IMR-90 (cell line): ENCODE data around the gene MALT1. TPM values are rescaled to one million over a fixed set of nuclear protein-coding genes. Genes with fewer than 3 reads are reported as not detected.

Experiments
- ATAC-seq: fragments of 200-7000 bp; cut with Tn5 transposase; 2 replicates; pipeline ENCODE4 v1.9.1; 2020; ENCODE audit warnings: low read depth, mild to moderate bottlenecking, moderate library complexity
- BruUV-seq: library from RNA; stranded (reverse); fragments of 400-500 nt; replicated peaks from 2 replicates; lab custom pipeline; 2021; lab: Mats Ljungman, UMichigan
- CTCF ChIA-PET: fragments of 300-600 bp; formaldehyde crosslinking; extraction: SDS; loops from one replicate; lab custom pipeline; 2021; ENCODE audit warnings: antibody characterized with exemption; lab: Yijun Ruan, JAX
- POLR2A ChIA-PET: fragments of 300-600 bp; sonication (Branson Sonifier 250); formaldehyde crosslinking; loops from one replicate; lab custom pipeline; 2022; ENCODE audit warnings: antibody characterized with exemption; ENCODE audit not compliant: unreplicated experiment; lab: Charles Lee
- DNase-seq: peaks from one replicate; pipeline ENCODE4 v3.0.0; 2013
- H2AFZ ChIP-seq: replicated peaks from 2 replicates; pipeline ENCODE3; 2013; ENCODE audit warnings: low read length, mild to moderate bottlenecking; ENCODE audit not compliant: poor library complexity
- H2AK5ac ChIP-seq: 2 replicates; pipeline ENCODE4 v1.6.1; 2013; ENCODE audit warnings: low read depth, low read length, inconsistent platforms
- H2AK9ac ChIP-seq: replicated peaks from 2 replicates; pipeline ENCODE3; 2013; ENCODE audit warnings: mild to moderate bottlenecking, low read depth, low read length, moderate library complexity; ENCODE audit not compliant: poor library complexity
- H2BK120ac ChIP-seq: 2 replicates; pipeline ENCODE4 v1.6.1; 2013; ENCODE audit warnings: low read depth, low read length, inconsistent platforms
- H2BK15ac ChIP-seq: 3 replicates; pipeline ENCODE4 v1.6.1; 2013; ENCODE audit warnings: low read depth, low read length, inconsistent platforms
- H2BK20ac ChIP-seq: 2 replicates; pipeline ENCODE4 v1.6.1; 2013; ENCODE audit warnings: low read depth, mild to moderate bottlenecking, inconsistent platforms, low read length, moderate library complexity
- H2BK5ac ChIP-seq: 2 replicates; pipeline ENCODE4 v1.6.1; 2013; ENCODE audit warnings: mild to moderate bottlenecking, low read depth, low read length, inconsistent platforms; ENCODE audit not compliant: poor library complexity, severe bottlenecking
- H3K14ac ChIP-seq: replicated peaks from 2 replicates; pipeline ENCODE4 v1.6.1; 2013; ENCODE audit warnings: low read depth, low read length, inconsistent platforms
- H3K18ac ChIP-seq: 2 replicates; pipeline ENCODE4 v1.6.1; 2013; ENCODE audit warnings: low read depth, low read length, control low read depth
- H3K23ac ChIP-seq: 2 replicates; pipeline ENCODE4 v1.6.1; 2013; ENCODE audit warnings: low read depth, low read length, inconsistent platforms
- H3K27ac ChIP-seq: 2 replicates; pipeline ENCODE4 v1.5.1; 2013; ENCODE audit warnings: mild to moderate bottlenecking, control low read depth, low read length; ENCODE audit not compliant: insufficient read depth
- H3K27me3 ChIP-seq: 2 replicates; pipeline ENCODE4 v1.6.1; 2013; ENCODE audit warnings: low read length; ENCODE audit not compliant: control insufficient read depth, insufficient read depth
- H3K36me3 ChIP-seq: 2 replicates; pipeline ENCODE4 v1.6.1; 2013; ENCODE audit warnings: low read length, mixed read lengths; ENCODE audit not compliant: control insufficient read depth, insufficient read depth
- H3K4ac ChIP-seq: 2 replicates; pipeline ENCODE4 v1.6.1; 2013; ENCODE audit warnings: low read depth, low read length, inconsistent platforms
- H3K4me1 ChIP-seq: 2 replicates; pipeline ENCODE4 v1.6.1; 2013; ENCODE audit warnings: low read length, mixed read lengths; ENCODE audit not compliant: control insufficient read depth, insufficient read depth
- H3K4me2 ChIP-seq: 2 replicates; pipeline ENCODE4 v1.6.1; 2013; ENCODE audit warnings: low read depth, mild to moderate bottlenecking, control low read depth, low read length, moderate library complexity
- H3K4me3 ChIP-seq: 2 replicates; pipeline ENCODE4 v1.5.1; 2013; ENCODE audit warnings: low read depth, mild to moderate bottlenecking, control low read depth, low read length, moderate library complexity; ENCODE audit not compliant: insufficient read depth
- H3K56ac ChIP-seq: 2 replicates; pipeline ENCODE4 v1.6.1; 2013; ENCODE audit warnings: low read length, inconsistent platforms; ENCODE audit not compliant: insufficient read depth; ENCODE audit errors: extremely low read depth
- H3K79me1 ChIP-seq, 2 experiments: 2 replicates each; pipeline ENCODE4 v1.6.1; 2013; ENCODE audit warnings: low read length in 2 of 2, inconsistent platforms in 1 of 2, low read depth in 1 of 2
- H3K9ac ChIP-seq: 2 replicates; pipeline ENCODE4 v1.6.1; 2013; ENCODE audit warnings: low read depth, low read length, control low read depth
- H3K9me1 ChIP-seq: 2 replicates; pipeline ENCODE4 v1.6.1; 2013; ENCODE audit warnings: low read length, inconsistent platforms; ENCODE audit not compliant: insufficient read depth
- H3K9me3 ChIP-seq: 2 replicates; pipeline ENCODE4 v1.6.1; 2013; ENCODE audit warnings: low read length; ENCODE audit not compliant: control insufficient read depth, insufficient read depth
- H4K20me1 ChIP-seq: 2 replicates; pipeline ENCODE4 v1.6.1; 2013; ENCODE audit warnings: low read length, inconsistent platforms; ENCODE audit not compliant: insufficient read depth
- H4K5ac ChIP-seq: 2 replicates; pipeline ENCODE4 v1.6.1; 2013; ENCODE audit warnings: mild to moderate bottlenecking, low read depth, low read length, control low read depth
- H4K8ac ChIP-seq, 2 experiments: 2 replicates each; pipeline ENCODE4 v1.6.1; 2013; ENCODE audit warnings: low read depth in 2 of 2, low read length in 2 of 2, control low read depth in 1 of 2, inconsistent platforms in 1 of 2
- H4K91ac ChIP-seq: 2 replicates; pipeline ENCODE4 v1.6.1; 2013; ENCODE audit warnings: low read depth, low read length, inconsistent platforms; ENCODE audit not compliant: insufficient read depth
- BHLHE40 ChIP-seq: fragments of 150-350 bp; IDR thresholded peaks from 2 replicates; pipeline ENCODE4 v1.6.1; 2016; ENCODE audit warnings: mild to moderate bottlenecking, low read depth, low read length
- CEBPB ChIP-seq: IDR thresholded peaks from 2 replicates; pipeline ENCODE4 v1.6.1; 2012; ENCODE audit warnings: low read depth, low read length, improper control_type of control experiment
- CHD1 ChIP-seq: IDR thresholded peaks from 2 replicates; pipeline ENCODE4 v1.6.1; 2012; ENCODE audit warnings: low read depth, low read length, improper control_type of control experiment
- CTCF ChIP-seq: conservative IDR thresholded peaks from 2 replicates; pipeline ENCODE4 v1.5.1; 2012; ENCODE audit warnings: mild to moderate bottlenecking, low read depth, low read length, improper control_type of control experiment
- ELK1 ChIP-seq: fragments of 150-350 bp; IDR thresholded peaks from 2 replicates; pipeline ENCODE4 v1.6.1; 2016; ENCODE audit warnings: low read depth, mild to moderate bottlenecking, low read length, moderate library complexity, borderline replicate concordance
- FOS ChIP-seq: fragments of 150-350 bp; IDR thresholded peaks from 2 replicates; pipeline ENCODE4 v1.6.1; 2016; ENCODE audit warnings: low read depth, low read length
- MAFK ChIP-seq: IDR thresholded peaks from 2 replicates; pipeline ENCODE4 v1.6.1; 2012; ENCODE audit warnings: low read depth, low read length, improper control_type of control experiment
- MAZ ChIP-seq: IDR thresholded peaks from 2 replicates; pipeline ENCODE4 v1.6.1; 2012; ENCODE audit warnings: low read depth, mild to moderate bottlenecking, low read length, improper control_type of control experiment, moderate library complexity, borderline replicate concordance
- MXI1 ChIP-seq: IDR thresholded peaks from 2 replicates; pipeline ENCODE4 v1.6.1; 2012; ENCODE audit warnings: low read depth, mild to moderate bottlenecking, low read length, moderate library complexity, borderline replicate concordance
- NFE2L2 ChIP-seq: fragments of 150-350 bp; IDR thresholded peaks from 2 replicates; pipeline ENCODE4 v1.6.1; 2016; ENCODE audit warnings: low read depth, mild to moderate bottlenecking, low read length
- POLR2A ChIP-seq: IDR thresholded peaks from 2 replicates; pipeline ENCODE4 v1.6.1; 2012; ENCODE audit warnings: mild to moderate bottlenecking, low read depth, low read length
- RAD21 ChIP-seq: IDR thresholded peaks from 2 replicates; pipeline ENCODE4 v1.6.1; 2012; ENCODE audit warnings: low read length, improper control_type of control experiment
- RCOR1 ChIP-seq: IDR thresholded peaks from 2 replicates; pipeline ENCODE4 v1.6.1; 2012; ENCODE audit warnings: mild to moderate bottlenecking, low read length, improper control_type of control experiment; ENCODE audit not compliant: insufficient replicate concordance
- RFX5 ChIP-seq: IDR thresholded peaks from 2 replicates; pipeline ENCODE4 v1.8.0; 2012; ENCODE audit warnings: low read depth, mild to moderate bottlenecking, low read length, moderate library complexity
- SMC3 ChIP-seq: fragments of 150-350 bp; IDR thresholded peaks from 2 replicates; pipeline ENCODE4 v1.6.1; 2016; ENCODE audit warnings: low read depth, mild to moderate bottlenecking, antibody characterized with exemption, low read length, moderate library complexity
- USF2 ChIP-seq: fragments of 150-350 bp; IDR thresholded peaks from 2 replicates; pipeline ENCODE4 v1.6.1; 2017; ENCODE audit warnings: mild to moderate bottlenecking, antibody characterized with exemption, low read length, low read depth
- WGBS, 2 experiments: methylation state at CpG; one replicate each; pipeline versions ENCODE4 v1.1.5 to v1.1.7; 2013; ENCODE audit warnings: missing lambda C conversion rate in 2 of 2; ENCODE audit not compliant: insufficient read length in 1 of 2; ENCODE audit errors: extremely low coverage in 2 of 2; 5-methylcytosine and 5-hydroxymethylcytosine counted together
- dilution Hi-C: fragments of 300-500 bp; cut with HindIII; formaldehyde crosslinking; loops from one replicate; pipeline ENCODE4 v1.14.3; 2018; ENCODE audit warnings: low sequenced_read_pairs; ENCODE audit not compliant: unreplicated experiment
- in situ Hi-C: fragments of 300-500 bp; cut with MboI; formaldehyde crosslinking; loops from 3 replicates; pipeline ENCODE4 v1.14.3; 2019; ENCODE audit warnings: low sequenced_read_pairs, inconsistent platforms, mixed read lengths
- intact Hi-C: fragments of 100-400 bp; cut with micrococcal nuclease; formaldehyde crosslinking; loops from 2 replicates; pipeline ENCODE4 v1.10.0; 2022
- polyA plus RNA-seq, 3 experiments: library from polyadenylated mRNA; depleted of rRNA; stranded (reverse); fragments of >200 nt; gene quantifications; 2 replicates each; pipeline ENCODE4 v1.2.3, GENCODE V29; 2012; ENCODE audit warnings: low replicate concordance in 1 of 3
- total RNA-seq: library from RNA; depleted of rRNA; stranded (reverse); fragments of >200 nt; gene quantifications from 2 replicates; pipeline ENCODE4 v1.2.3, GENCODE V29; 2012

Gene MALT1
- total and polyA plus RNA-seq, 2 of the 4 experiments (the other 2 are of a cell fraction) = 8.3 to 25.3 TPM

- dilution Hi-C loops (loop anchor here (25.0 kb wide), 1 partner anchor 266 kb away; no protein-coding TSS in a partner anchor), intact Hi-C loops (no loop called here), in situ Hi-C loops (no loop called here)
- Histone ChIP-seq H3K9ac (no peak overlapping the region), H3K4me2 (no peak overlapping the region), H4K5ac (no peak overlapping the region), H3K4me3 (no peak overlapping the region), H2BK120ac (no peak overlapping the region), H3K4ac (no peak overlapping the region), H3K27me3 (0 out of 2 replicates have a peak, but pooled peaks cover 1% of the 10 kb centered on the region), H2AFZ (no peak overlapping the region), H3K9me1 (no peaks in the 10 kb centered on the region; the same call in 1 of the 2 replicates), H2BK5ac (no peak overlapping the region), H3K18ac (no peak overlapping the region), H3K9me3 (no peaks in the 10 kb centered on the region), H3K23ac (no peak overlapping the region), H2BK20ac (no peak overlapping the region), H3K27ac (no peak overlapping the region), H2BK15ac (no peak overlapping the region), H2AK5ac (no peak overlapping the region), H4K8ac (no peak overlapping the region), H4K91ac (no peak overlapping the region), H2AK9ac (no peak overlapping the region), H3K4me1 (peaks cover 2% of the 10 kb centered on the region; the same call in 1 of the 2 replicates), H3K79me1 (no peaks in the 10 kb centered on the region), H3K36me3 (no peaks in the 10 kb centered on the region), H3K14ac (no peak overlapping the region), H4K20me1 (no peaks in the 10 kb centered on the region; the same call in 1 of the 2 replicates), H3K56ac (no peak overlapping the region)
- POLR2A ChIA-PET = no interaction called here
- CTCF ChIA-PET = no interaction called here
- ATAC-seq = peak; percentile 74
- no TSS peak for BruUV-seq
- DNase-seq = peak; percentile 43
- WGBS, 2 experiments = no CpG with 5 or more reads among the region's 1 CpG
- TF ChIP-seq NFE2L2 = no peak
- TF ChIP-seq FOS = no peak
- TF ChIP-seq RAD21 = no peak
- no peak for TF ChIP-seq MXI1
- TF ChIP-seq SMC3 = no peak
- TF ChIP-seq ELK1 = no peak
- TF ChIP-seq USF2 = no peak
- TF ChIP-seq CHD1 = no peak
- no peak for TF ChIP-seq POLR2A
- no peak for TF ChIP-seq MAFK
- no peak for TF ChIP-seq RFX5
- no peak for TF ChIP-seq CTCF
- TF ChIP-seq CEBPB = no peak
- no peak for TF ChIP-seq RCOR1
- no peak for TF ChIP-seq MAZ
- TF ChIP-seq BHLHE40 = no peak
These were observed 125.0 kb downstream of the MALT1 start for GRCh38 chr18:58796220-58796619.
